Activated T-helper 1 cell treated with anti-CD3 and anti-CD28 coated beads, Interleukin-2, amount 50 U/mL, for 16 hours (primary cell): ENCODE results near the gene TYW3.
A peak's percentile ranks its signal among the peaks of the same experiment; 100 is the strongest.
"Not testable (repeated sequence)": the region's sequence is repeated elsewhere in the genome, so short reads cannot be mapped to it uniquely, and the experiment has no call there.

Source experiments
- DNase-seq, 2 donors: peaks; one replicate each; pipeline ENCODE4 v3.0.0-alpha.2; 2020; ENCODE audit warnings: low read depth in 1 of 2, low spot score in 1 of 2

Gene TYW3

DNA sequence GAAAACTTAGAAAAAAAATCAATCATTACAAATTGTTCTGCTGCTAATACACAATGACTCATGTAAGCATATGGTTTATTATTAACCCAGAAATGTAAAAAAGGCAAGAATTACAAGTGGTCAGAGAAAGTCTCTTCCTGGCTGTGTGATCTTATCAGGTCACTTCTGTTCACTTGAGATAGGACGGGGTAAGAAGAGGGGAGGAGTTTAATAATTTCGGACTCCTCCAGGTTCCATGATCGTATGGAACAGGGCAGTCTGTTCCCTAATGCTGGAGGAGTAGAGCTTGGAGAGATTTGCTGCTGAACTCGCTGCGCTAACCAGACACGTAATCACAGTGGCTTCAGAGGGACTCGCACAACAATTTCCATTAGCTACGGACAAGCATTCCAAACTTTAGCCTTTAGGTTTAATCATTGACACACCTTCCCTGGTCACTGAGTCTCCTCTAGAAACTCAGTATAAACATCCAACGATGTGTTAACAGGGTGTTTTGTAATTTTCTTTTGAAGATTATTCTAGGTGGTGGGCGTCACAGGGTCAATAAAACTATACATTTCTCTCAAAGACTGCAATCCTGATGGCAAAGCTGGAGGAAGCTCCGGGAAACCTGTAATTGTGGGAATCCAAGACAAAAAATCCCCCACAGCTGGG, 1.4 kb upstream of the TYW3 start:
- DNase-seq, result no peak

DNA sequence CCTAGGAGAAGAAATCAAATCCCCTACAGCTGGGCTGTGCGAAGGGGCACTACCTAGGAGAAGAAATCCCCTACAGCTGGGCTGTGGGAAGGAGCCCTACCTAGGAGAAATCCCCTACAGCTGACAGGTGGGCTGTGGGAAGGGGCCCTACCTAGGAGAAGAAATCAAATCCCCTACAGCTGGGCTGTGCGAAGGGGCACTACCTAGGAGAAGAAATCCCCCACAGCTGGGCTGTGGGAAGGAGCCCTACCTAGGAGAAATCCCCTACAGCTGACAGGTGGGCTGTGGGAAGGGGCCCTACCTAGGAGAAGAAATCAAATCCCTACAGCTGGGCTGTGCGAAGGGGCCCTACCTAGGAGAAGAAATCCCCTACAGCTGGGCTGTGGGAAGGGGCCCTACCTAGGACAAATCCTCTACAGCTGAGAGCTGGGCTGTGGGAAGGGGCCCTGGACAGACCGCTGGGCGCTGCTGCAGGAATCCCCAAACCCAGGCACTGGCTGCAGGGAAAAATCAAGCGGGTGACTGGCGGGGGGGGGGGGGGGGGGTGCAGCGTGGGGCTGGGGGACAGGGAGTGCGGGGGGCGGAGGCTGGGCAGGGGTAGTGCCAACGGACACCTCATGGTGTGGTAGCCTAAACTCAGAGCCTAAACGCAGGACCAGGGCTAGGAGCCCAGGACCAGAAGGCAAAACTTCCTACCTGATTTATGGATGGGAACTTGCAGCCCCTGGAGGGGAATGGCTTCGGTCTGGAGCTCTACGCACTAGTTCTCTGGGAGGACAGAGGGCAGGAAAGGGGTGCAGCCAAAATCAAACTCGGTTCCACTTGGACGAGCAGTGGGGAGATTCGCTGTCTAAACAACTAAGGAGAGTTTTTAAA, 643 bp upstream of the TYW3 start:
- not testable (repeated sequence) for DNase-seq

DNA sequence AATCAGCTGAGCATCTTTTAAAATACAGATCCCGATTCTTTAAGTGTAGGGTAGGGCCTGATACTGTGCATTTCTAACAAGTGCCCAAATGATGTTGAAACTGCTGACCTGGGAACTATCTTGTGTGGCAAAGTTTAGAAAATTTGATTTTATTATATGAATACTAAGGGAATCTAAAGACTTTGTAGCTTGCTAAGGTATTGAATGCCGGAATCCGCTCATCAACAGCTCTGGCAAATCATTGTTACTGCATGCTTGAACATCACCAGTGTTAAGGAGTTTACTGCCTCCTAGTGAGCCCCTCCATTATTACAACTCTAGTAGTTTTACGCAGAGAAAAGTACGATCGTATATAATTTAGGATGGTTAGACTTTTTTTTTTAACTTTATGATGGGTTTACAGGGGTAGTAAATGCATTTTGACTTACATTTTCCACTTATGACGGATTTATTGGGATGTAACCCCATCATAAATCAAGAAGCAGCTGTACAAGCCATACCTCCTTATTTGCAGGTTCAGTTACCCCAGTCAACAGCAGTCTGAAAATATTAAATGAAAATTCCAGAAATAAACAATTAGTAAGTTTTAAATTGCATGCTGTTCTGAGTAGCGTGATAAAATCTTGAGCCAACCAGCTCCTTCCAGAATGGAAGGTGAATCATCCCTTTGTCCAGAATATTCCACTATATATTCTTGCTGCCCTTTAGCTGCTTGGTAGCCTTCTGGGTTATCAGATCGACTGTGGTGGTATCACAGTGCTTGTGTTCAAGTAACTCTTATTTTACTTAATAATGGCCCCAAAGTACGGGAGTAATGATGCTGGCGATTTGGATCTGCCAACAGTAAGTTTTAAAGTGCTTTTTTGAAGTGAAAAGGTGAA, 892 bp downstream of the TYW3 start:
- DNase-seq, result peak in 1 of 2 donors; percentile 8

DNA sequence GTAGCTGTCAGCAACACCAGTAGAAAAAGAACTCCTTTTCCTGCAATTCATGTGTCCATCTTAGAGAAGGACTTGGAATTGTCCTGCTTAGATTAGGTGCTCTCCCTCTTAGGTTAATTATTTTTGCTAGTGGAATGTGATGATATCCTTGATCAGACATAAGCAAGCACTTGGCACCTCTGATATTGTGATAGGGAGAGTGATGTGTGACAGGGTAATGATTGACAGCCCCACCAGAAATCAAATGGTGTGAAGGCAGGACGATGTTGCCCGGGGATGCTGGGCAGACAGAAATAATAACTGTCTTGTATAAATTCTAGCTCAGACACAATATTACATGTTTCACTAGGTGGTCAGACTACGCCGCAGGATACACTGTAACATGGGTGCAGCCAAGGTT, 4.4 kb downstream of the TYW3 start:
- DNase-seq, result no peak

DNA sequence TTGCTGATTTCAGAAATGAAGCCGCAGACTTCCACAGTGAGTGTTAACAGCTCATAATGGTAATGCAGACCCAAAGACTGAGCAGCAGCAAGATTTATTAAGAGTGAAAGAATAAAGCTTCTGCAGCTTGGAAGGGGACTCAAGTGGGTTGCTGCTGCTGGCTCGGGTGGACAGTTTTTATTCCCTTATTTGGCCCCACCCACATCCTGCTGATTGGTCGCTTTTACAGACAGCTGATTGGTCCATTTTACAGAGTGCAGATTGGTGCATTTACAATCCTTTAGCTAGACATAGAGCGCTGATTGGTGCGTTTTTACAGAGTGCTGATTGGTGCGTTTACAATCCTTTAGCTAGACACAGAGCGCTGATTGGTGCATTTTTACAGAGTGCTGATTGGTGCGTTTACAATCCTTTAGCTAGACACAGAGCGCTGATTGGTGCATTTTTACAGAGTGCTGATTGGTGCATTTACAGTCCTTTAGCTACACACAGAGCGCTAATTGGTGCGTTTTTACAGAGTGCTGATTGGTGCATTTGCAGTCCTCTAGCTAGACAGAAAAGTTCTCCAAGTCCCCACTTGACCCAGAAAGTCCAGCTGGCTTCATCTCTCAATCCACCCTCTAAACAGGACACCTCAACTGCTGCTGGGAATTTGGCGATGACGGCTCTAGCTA, 7.5 kb downstream of the TYW3 start:
- DNase-seq, result not testable (repeated sequence)

DNA sequence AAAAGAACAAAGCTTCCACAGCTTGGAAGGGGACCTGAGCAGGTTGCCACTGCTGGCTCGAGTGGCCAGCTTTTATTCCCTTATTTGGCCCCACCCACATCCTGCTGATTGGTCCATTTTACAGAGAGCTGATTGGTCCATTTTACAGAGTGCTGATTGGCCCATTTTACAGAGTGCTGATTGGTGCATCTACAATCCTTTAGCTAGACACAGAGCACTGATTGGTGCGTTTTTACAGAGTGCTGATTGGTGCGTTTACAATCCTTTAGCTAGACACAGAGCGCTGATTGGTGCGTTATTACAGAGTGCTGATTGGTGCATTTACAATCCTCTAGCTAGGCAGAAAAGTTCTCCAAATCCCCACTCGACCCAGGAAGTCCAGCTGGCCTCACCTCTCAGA, 12.3 kb downstream of the TYW3 start:
- not testable (repeated sequence) for DNase-seq

DNA sequence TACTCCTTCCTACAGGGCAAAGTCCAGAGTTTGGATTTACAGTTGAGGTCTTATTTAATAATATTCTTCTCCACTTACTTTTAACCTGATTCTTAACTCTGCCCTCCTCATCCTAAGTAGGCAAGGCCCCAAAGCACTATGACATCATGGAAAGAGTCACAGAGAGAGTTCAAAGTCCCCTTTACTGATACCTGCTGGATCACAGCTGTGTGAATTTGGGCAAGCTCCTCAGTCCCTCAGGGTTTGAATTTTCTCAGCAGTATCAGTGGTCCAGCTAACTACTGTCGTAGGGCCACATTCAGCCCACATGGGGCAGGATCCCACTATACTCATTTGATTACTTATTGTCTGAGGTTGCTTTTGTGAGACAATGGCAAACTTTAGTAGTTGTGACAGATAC, 16.0 kb downstream of the TYW3 start:
- no peak for DNase-seq

DNA sequence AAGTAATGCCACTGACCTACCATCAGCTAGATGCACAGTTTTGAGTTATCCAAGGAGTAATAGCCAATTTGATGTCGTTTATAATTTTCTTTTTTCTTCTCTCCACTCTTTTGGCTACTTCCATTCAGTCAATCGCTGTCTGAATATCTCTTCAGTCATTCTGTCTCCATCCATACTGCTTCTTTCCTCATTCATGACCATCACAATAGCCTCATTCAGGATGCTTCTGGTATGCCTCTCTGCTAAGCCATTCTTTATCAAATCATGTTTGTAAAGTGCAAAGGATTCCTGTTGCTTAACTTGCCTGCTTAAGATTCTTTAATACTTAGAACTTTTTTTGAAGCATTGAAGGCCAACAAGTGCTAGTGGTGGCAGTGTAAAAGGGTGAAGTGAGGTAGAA, 20.2 kb downstream of the TYW3 start:
- DNase-seq, result no peak

DNA sequence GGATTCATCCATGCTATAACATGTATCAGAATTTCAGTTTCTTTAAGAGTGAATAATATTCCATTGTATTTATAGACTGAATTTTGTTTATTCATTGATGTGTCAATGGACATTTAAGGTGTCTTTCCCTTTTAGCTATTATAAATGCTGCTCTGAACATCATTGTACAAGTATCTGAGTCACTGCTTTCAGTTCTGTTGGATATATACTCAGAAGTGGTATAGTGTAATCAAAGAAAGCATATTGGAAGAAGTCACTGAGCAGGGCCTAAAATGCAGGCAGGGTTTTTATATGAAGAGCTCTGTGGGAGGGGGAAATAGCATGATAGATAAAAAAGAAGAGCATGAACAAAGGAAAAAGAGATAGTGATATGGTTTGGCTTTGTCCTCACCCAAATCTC, 22.5 kb downstream of the TYW3 start:
- no peak for DNase-seq

DNA sequence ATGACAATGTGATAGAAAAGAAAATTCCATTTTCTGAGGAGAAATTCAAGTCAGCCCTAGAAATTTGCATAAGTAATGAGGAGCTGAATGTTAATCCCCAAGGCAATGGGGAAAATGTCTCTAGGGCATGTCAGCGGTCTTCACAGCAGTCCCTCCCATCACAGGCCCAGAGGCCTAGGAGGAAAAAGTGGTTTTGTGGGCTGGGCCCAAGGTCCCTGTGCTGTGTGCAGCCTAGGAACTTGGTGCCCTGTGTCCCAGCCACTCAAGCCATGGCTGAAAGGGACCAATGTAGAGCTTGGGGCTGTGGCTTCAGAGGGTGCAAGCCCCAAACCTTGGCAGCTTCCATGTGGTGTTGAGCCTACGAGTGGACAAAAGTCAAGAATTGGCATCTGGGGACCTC, 23.7 kb downstream of the TYW3 start:
- DNase-seq, result not testable (repeated sequence)

DNA sequence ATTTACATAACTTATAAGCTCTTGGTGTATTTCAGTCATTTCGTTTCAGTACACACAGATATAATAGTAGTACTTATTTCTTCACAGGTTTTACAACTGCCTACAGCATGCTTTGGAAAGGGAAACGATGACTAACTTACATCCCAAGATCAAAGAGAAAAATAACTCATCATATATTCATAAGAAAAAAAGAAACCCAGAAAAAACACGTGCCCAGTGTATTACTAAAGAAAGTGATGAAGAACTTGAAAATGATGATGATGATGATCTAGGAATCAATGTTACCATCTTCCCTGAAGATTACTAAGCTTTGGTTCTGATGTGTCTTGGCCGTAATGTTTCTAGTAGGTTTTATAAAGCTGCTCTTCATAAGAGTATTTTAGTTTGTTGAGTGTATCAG, 30.9 kb downstream of the TYW3 start:
- DNase-seq, result no peak

DNA sequence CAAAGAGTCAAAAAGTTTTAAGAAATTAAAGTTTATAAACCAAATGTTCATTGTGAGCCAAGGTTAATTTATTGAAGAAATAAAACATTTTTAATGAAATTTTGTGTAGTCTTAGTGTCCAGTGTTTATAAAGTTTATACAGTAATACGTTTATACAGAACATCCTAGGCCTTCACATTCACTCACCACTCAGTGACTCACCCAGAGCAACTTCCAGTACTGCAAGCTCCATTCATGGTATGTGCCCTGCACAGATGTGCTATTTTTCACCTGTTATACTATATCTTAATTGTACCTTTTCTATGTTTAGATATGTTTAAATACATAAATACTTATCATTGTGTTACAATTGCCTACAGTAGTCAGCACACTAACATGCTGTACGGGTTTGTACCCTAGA, 33.6 kb downstream of the TYW3 start:
- no peak for DNase-seq

DNA sequence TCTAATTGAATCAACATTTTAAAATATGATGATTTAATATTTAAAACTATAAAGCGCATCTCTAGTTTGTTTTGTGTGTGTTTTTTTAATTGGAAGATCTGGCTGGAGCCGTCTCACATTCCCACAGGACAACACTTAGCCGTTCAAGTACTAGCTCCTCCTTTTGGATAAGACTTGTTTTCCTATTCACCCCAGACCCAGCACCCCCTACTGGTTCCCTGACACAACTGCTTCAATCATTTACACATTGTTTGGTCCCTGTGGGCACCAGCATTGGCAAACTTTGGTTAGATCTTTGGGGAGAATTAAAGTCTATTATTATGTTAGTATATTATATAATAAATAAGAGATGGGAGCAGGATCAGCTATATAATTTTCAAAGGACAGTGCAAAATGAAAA, 34.5 kb downstream of the TYW3 start:
- no peak for DNase-seq

DNA sequence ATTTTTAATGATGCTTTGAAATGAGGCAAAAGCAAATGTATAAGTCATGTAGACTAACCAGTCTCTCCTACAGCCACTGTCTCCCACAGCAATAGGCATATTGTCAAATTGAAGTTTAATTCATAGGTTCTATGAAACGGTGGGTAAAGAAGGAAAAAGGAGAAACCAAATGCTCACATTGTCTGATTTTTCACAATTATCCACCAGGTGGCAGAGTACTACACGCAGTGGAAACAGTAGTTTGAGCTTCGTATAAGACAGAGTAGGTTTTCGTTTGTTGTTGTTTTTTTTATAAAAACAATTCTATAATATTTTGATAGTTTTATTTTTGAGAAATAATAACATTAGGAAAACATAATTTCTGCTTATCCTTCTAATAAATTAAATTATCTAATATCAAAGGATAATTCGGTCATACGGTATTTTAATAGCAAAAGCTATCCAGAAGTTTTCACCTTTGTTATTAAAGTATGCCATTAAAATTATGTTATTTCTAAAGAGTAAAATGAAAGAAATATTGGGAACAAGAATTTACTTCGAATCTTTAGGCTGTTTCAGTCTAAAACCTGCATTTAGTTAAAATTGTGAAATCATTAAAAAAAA, 39.1 kb downstream of the TYW3 start:
- no peak for DNase-seq

DNA sequence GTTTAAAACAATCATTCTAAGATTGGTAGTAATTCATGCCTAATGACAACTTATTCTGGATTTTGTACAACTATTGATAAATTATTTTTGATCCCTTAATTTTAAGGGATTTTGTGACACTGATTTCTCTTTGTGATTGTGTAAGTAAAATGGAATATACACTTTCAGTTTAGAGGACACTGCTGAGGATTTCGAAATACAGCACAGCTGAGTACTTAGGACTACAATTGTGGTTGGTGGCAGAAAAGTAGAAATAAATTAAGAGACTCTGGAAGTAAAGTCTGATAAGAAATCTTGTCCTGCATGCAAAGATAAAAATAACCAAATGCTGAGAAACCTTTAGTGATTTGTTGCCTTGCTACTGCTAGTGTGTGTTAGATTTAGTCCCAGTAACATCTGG, 40.0 kb downstream of the TYW3 start:
- no peak for DNase-seq

DNA sequence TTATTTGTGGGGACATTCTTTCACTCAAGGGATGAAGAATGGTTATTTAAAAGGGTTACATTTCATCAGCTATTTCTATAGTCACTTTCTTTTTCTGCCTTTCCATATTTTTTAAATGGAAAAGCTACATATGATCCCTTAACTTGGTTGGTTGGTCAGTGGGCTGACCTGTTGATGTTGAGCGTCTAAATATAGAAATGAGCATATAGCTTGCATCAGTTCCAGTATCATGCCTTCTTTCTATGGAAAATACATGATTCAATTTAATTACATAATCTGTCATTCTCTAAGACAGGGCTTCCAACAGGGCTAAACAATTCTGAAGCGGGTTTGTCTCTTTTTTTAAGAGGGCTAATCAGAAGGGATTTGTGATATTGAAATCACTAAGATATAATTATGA, 40.6 kb downstream of the TYW3 start:
- DNase-seq, result no peak

DNA sequence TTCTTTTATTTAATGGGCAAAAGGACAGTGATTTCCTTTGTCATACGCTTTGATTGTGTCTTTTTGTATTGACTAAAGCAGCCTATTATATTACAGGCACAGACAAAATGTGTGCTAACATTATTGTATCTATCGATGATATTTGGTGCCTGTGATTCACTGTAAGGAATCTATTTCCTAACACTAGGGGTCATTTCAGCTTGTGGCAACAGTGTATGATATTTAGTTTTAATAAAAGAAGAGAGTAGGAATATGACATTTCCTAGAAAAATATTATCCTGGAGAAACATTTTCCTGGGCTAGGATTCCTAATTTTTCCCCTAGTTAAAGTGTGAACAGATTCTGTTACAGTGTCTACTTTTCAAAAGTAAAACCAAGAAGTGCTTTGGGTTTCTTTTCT, 42.8 kb downstream of the TYW3 start:
- DNase-seq, result no peak

DNA sequence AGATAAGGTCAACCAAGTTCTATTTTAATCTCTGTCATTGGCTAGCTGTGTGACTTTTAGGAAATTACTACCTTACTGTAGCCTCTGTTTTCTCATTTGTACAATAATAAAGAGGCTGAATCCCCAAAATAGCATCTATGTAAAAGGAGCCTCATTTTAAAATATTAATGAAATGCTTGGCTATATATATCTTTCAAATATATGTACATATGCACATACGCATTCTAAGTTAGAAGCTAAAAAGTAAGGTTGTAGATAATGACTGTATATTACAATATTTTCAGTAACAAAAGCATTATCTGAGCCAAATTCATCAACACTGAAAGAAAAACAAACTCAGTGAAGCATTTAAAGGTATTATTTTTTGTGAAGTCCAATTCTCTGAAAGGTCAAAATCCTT, 44.6 kb downstream of the TYW3 start:
- no peak for DNase-seq

DNA sequence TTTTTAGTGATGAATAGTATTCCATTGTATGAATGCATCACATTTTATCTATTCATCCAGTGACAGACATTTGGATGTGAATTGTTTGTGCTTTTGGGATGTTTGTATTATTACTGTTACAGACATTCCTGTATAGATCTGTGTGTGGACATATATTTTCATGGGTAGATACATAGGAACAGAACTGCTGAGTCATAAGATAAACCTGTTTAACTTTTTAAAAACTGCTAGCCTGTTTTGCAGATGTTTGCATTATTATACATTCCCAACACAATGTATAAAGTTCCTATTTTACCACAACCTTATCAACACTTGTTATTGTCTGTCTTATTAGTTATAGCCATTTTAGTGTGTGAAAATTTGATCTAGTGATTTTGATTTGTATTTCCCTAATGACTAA, 46.8 kb downstream of the TYW3 start:
- DNase-seq, result no peak

DNA sequence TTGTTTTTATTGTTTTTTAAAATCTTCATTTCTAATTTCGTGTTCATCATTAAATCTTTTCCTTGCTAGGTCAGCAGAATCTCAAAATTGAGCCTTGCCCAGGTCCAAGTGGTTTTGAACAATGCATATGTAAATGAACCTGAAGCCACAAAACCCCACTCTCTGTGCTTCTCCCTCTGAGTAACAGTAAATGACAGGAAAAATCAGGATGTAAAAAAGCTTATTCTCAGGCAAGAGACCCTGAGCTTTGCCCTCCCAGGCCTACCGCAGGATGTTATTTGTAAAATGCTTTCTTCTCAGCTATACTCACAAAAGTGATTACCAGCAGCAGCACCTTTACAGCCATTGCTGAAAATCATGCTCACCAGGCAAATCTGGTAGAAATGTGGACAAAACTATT, 47.6 kb downstream of the TYW3 start:
- DNase-seq, result no peak

DNA sequence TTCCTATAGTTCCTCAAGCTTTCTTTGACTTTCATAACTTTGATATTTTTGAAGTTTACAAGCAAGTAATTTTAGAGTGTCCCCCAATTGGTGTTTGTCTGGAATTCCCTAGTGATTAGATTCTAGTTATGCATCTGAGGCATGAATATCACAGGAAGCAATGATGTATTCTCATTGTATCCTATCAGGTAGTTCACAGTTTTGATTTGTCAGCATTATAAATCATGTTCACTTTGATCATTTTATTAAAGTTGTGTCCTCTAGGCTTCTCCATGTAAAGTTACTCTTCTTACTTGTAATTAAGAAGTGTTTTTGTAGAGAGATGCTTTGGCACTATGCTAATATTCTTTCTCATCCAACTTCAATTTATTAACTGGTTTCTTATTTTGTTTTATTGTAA, 53.0 kb downstream of the TYW3 start:
- DNase-seq, result no peak
